Stimulated activated CD8-positive, alpha-beta memory T cell treated with anti-CD3 and anti-CD28 coated beads, Interleukin-2, amount 100 ng/mL, for 48 hours (primary cell): Measurements from ENCODE around the gene EMP2.

Experiments used
- DNase-seq, 2 donors: peaks; one replicate each; pipeline ENCODE4 v3.0.0-alpha.2; 2020; ENCODE audit warnings: low read depth in 2 of 2

The EMP2 gene

GRCh38 chr16:10610499-10611184 is 30.2 kb upstream of the EMP2 start:
- DNase-seq: no peak

- DNase-seq: no peak
Measured at GRCh38 chr16:10609402-10609774, 29.0 kb upstream of the EMP2 start.

GRCh38 chr16:10608687-10609401 is 28.4 kb upstream of the EMP2 start:
- no peak for DNase-seq

DNA sequence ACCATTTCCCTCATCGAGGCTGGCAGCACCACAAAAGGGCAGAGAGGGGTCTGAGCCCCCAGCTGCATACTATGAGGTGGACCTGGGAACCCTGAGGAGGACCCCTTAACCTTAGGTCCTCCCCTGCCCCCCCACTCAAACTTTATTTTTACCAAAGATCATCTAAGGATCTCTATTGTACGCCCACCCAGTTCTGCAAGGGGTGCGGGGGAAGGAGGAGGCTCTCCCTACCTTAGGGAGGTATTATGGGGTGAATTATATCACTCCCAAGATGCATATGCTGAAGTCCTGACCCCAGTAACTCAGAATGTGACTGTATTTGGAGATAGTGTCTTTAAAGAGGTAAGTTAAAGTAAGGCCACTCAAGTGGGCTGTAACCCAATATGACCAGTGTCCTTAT is 26.8 kb upstream of the EMP2 start:
- no peak for DNase-seq

- no peak for DNase-seq
Measured at GRCh38 chr16:10606607-10607006, 26.2 kb upstream of the EMP2 start.

GRCh38 chr16:10605636-10606035 is 25.2 kb upstream of the EMP2 start:
- no peak for DNase-seq

DNA sequence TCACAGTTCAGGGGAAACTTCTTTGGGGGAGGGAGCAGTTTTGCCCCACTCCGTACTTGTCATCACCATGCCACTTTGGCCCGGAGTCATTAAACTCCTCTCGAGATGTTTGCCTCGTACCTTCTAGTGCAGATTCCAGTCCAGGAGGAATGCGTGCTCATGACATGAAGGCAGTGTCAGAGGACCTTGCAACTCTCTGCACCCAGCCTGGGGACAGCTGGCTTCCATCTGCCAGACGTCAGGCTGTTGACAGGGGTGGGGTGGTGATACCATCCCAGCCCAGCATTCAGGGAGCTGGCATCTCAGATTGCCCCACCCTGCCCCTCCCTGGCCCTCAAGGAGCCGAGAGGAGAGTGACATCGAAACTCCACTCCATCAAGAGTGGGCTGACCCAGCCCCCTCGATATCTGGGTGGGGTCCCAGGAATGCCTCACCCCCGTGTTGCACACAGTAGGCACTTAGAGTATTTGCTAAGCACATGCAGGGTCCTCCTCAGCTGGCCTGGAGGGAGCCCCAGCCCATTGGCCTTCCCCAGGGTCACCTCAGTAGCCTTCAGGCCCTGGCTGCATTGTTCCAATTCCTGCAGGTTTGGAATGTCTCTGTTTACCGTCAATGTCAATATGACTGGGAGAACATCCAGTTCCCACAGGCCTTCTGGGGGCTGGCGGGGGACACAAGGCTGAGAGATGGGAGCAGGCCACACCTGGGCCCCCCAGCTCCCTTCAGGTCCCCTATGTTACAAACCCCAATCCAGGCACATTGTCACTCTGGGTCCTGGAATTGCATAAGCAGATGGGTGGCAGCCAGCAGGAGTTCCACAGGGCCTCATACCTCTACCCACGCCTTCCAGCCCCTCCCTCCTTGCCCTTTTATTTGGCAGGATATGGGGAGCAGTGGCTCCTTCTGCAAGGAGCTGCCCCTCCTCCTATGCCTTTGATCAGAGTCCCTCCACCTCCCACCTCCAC is 21.3 kb upstream of the EMP2 start:
- DNase-seq: no peak

GRCh38 chr16:10600782-10601443 is 20.5 kb upstream of the EMP2 start:
- no peak for DNase-seq

DNA sequence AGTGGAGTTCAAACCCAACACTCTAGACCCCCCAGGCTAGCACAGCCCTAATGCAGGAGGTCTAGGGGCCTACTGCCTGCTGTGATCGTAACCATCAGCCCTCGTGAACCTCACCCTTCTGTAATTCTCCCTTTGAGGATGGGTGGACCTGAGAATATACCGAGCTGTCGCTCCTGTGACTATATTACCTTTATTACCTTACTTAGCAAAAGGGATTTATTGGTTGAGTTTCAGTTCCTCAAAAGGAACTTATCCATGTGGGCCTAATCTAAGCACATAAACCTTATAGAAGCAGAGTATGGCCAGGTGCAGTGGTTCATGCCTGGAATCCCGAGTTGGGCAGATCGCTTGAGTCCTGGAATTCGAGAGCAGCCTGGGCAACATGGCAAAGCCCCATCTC is 19.2 kb upstream of the EMP2 start:
- no peak for DNase-seq

GRCh38 chr16:10598157-10598556 is 17.8 kb upstream of the EMP2 start:
- DNase-seq: no peak

DNA sequence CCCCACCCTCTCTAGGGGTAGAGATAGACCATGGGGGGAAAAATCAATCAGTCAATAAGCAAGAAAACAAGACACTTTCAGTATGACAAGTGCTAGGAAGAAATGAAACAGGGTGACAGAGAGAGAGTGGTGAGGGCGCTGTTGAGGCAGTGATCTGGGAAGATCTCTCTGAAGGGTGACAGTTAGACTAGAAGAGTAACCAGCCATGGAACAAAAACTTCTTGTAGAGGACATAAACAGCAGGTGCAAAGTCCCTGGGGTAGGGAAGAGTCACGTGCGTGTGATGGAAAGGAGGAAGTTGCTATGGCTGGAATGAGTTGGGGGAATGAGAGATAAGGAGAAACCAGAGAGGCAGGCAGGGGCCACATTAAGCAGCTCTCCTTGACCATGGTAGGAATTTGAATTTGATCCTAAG is 16.8 kb upstream of the EMP2 start:
- DNase-seq: no peak

DNA sequence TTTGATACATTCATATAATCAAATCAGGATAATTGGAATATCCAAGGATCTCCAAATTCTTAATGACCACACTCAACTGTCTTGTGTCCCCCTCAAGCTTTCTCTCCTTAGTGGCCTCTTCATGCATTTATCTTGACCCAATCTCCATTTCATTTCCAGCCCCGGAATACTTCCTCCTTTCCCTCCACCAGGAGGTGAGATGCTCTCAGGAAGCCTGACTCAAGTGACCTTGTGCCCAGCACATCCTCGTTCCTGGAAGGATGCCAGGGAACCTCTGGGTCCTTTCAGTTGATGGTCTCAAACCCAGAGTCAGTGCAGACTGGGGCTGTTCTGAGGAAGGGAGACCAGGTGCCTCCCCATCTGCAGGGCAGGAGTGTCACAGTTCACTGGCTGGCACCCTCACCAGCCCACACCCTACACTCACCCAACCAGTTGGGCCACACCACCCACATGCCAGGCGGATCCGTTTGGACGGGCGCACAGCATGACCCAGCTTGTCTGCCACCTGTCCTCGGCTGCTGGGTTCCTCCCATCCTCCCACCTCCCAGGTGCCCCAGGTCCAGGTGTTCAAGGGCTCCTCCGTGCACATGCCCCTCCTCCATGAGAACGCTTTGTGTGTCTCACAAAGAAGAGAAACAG is 14.0 kb upstream of the EMP2 start:
- no peak for DNase-seq

DNA sequence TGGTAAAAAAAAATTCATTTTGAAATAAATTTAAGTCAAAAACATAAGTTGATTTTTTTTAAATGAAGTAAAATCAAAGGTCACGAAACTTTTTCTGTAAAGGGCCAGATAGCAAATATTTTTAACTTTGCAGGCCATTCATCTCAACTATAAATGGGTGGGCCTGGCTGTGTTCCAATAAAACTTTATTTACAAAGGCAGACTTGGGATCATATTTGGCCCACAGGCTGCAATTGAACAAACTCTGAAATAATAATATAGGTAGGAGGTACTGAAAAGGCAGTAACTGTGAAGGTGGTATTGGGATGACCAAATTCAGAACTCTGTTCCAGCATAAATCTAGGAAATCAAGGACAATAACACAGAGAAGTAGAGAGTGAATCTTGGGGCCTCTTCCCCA is 12.2 kb upstream of the EMP2 start:
- DNase-seq: no peak

DNA sequence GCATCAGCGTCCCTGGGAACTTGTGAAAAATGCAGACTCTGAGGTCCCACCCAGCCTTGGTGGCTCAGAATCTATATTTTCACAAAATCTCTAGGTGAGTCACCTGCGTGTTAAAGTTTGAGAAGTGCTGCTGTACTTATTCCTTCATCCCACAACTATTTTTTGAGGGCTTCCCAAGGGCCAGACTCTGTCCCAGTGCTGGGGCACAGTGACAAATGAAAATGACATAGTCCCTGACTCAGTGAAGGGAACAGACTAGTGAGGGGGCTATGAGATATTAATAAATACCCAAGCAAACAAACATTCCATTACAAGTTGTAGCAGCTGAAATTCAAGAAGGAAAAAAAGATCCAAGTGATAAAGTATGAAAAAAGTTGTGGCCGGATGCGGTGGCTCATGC is 9.9 kb upstream of the EMP2 start:
- no peak for DNase-seq

DNA sequence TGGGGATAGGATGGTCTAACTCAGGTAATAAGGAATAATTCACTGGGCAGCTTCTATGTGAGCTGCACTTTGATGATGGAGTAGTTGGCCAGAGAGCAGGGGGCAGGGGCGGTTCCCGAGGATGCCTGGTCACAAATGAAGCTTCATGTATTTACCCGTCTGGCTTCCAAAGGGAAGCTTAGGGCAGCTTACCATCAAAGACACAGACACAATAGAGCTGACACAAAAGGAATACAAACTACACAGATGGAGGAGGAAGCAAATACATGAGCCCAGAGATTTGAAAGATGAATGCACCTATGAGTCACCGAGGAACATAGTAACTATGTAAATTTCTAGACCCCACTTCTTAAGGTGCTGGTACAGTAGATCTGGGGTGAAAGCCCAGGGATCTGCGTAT is 8.7 kb upstream of the EMP2 start:
- no peak for DNase-seq

DNA sequence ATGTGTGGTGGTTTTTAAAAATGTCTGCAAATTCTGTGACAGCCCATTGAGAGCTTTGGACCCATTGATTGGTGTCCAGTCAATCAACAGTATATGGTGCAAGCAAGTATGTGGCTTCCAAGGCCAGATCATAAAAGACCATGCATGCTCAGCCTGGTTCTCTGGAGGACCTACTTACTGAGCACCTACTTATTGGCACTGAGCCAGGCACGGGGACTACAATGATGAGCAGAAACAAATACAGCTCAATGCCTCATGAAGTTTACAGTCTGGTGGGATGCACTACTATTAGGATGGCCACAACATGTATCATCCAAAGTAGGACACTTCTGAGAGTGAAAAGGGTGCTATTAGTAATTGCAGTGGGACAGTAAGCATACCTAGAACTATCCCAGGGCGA is 7.2 kb upstream of the EMP2 start:
- no peak for DNase-seq

GRCh38 chr16:10584981-10585438 is 4.6 kb upstream of the EMP2 start:
- DNase-seq: no peak

GRCh38 chr16:10583269-10583668 is 2.9 kb upstream of the EMP2 start:
- DNase-seq: no peak

- no peak for DNase-seq
Measured at GRCh38 chr16:10581507-10581906, 1.1 kb upstream of the EMP2 start.

DNA sequence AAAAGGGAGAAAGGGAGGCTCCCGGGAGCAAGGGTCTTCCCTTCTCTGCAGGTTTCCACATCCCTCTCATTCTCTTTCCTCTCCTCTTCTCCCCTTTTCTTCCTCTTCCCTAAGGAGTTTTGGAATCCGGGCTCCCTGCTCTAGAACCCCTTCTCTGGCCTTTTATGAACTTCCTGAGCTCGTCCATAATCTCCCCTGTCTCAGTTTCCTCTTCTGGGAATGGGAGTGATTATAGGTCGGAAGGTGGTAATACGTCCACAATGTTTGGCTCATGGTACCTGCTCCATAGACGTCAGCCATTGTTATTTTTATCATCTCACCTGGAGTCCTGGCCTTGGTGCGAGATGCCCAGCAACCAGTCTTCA is 467 bp upstream of the EMP2 start:
- no peak for DNase-seq

- no peak for DNase-seq
Measured at GRCh38 chr16:10579575-10579964, 828 bp downstream of the EMP2 start.
